ENCODE measurements around the gene NCOA1.
"Not testable (repeated sequence)": the region's sequence is repeated elsewhere in the genome, so short reads cannot be mapped to it uniquely, and the experiment has no call there.

The NCOA1 gene

GRCh38 chr2:24457696-24458386 is 33.2 kb upstream of the NCOA1 start:
- Histone ChIP-seq H3K9me3 (ENCODE audit: control insufficient read depth in 5 of 5, low read length in 5 of 5) (no peaks in the 10 kb centered on the region), H3K4me1 (ENCODE audit: control insufficient read depth in 5 of 5, insufficient read depth in 5 of 5, low read length in 5 of 5) (peaks cover 0 to 25% (median 15%) of the 10 kb centered on the region in 5 donors), H3K27me3 (ENCODE audit: control insufficient read depth in 5 of 5, insufficient read depth in 4 of 5, low read length in 5 of 5) (no peaks in the 10 kb centered on the region), H3K4me3 (ENCODE audit: low read depth in 1 of 5, low read length in 5 of 5) (no peak overlapping the region), H3K9ac (ENCODE audit: low read length in 5 of 5) (no peak overlapping the region), H3K27ac (ENCODE audit: low read depth, low read length) (no peak overlapping the region), H3K36me3 (ENCODE audit: control insufficient read depth in 5 of 5, insufficient read depth in 5 of 5, low read length in 5 of 5) (no peaks in the 10 kb centered on the region)

GRCh38 chr2:24459224-24460161 is 31.6 kb upstream of the NCOA1 start:
- H3K36me3 ChIP-seq (ENCODE audit: control insufficient read depth in 5 of 5, insufficient read depth in 5 of 5, low read length in 5 of 5), result no peaks in the 10 kb centered on the region
- H3K27me3 ChIP-seq (ENCODE audit: control insufficient read depth in 5 of 5, insufficient read depth in 4 of 5, low read length in 5 of 5), result no peaks in the 10 kb centered on the region
- H3K4me1 ChIP-seq (ENCODE audit: control insufficient read depth in 5 of 5, insufficient read depth in 5 of 5, low read length in 5 of 5), result peaks cover 0 to 11% (median 3%) of the 10 kb centered on the region in 5 donors
- no peak overlapping the region for H3K9ac ChIP-seq (ENCODE audit: low read length in 5 of 5)
- H3K27ac ChIP-seq (ENCODE audit: low read depth, low read length), result no peak overlapping the region
- no peaks in the 10 kb centered on the region for H3K9me3 ChIP-seq (ENCODE audit: control insufficient read depth in 5 of 5, low read length in 5 of 5)
- H3K4me3 ChIP-seq (ENCODE audit: low read depth in 1 of 5, low read length in 5 of 5), result no peak overlapping the region

- Histone ChIP-seq H3K27me3 (ENCODE audit: control insufficient read depth in 5 of 5, insufficient read depth in 4 of 5, low read length in 5 of 5) (no peaks in the 10 kb centered on the region), H3K27ac (ENCODE audit: low read depth, low read length) (no peak overlapping the region), H3K4me3 (ENCODE audit: low read depth in 1 of 5, low read length in 5 of 5) (no peak overlapping the region), H3K36me3 (ENCODE audit: control insufficient read depth in 5 of 5, insufficient read depth in 5 of 5, low read length in 5 of 5) (no peaks in the 10 kb centered on the region), H3K9me3 (ENCODE audit: control insufficient read depth in 5 of 5, low read length in 5 of 5) (no peaks in the 10 kb centered on the region), H3K9ac (ENCODE audit: low read length in 5 of 5) (no peak overlapping the region), H3K4me1 (ENCODE audit: control insufficient read depth in 5 of 5, insufficient read depth in 5 of 5, low read length in 5 of 5) (peaks cover 0 to 6% (median 0%) of the 10 kb centered on the region in 5 donors)
These were observed 29.4 kb upstream of the NCOA1 start for GRCh38 chr2:24461685-24462084.

GRCh38 chr2:24463271-24463670 is 27.8 kb upstream of the NCOA1 start:
- H3K4me1 ChIP-seq (ENCODE audit: control insufficient read depth in 5 of 5, insufficient read depth in 5 of 5, low read length in 5 of 5), result no peaks in the 10 kb centered on the region
- no peak overlapping the region for H3K4me3 ChIP-seq (ENCODE audit: low read depth in 1 of 5, low read length in 5 of 5)
- H3K36me3 ChIP-seq (ENCODE audit: control insufficient read depth in 5 of 5, insufficient read depth in 5 of 5, low read length in 5 of 5), result no peaks in the 10 kb centered on the region
- no peak overlapping the region for H3K27ac ChIP-seq (ENCODE audit: low read depth, low read length)
- no peaks in the 10 kb centered on the region for H3K9me3 ChIP-seq (ENCODE audit: control insufficient read depth in 5 of 5, low read length in 5 of 5)
- H3K9ac ChIP-seq (ENCODE audit: low read length in 5 of 5), result no peak overlapping the region
- no peaks in the 10 kb centered on the region for H3K27me3 ChIP-seq (ENCODE audit: control insufficient read depth in 5 of 5, insufficient read depth in 4 of 5, low read length in 5 of 5)

- Histone ChIP-seq H3K9me3 (ENCODE audit: control insufficient read depth in 5 of 5, low read length in 5 of 5) (no peaks in the 10 kb centered on the region), H3K9ac (ENCODE audit: low read length in 5 of 5) (no peak overlapping the region), H3K36me3 (ENCODE audit: control insufficient read depth in 5 of 5, insufficient read depth in 5 of 5, low read length in 5 of 5) (no peaks in the 10 kb centered on the region), H3K4me3 (ENCODE audit: low read depth in 1 of 5, low read length in 5 of 5) (no peak overlapping the region), H3K27me3 (ENCODE audit: control insufficient read depth in 5 of 5, insufficient read depth in 4 of 5, low read length in 5 of 5) (no peaks in the 10 kb centered on the region), H3K4me1 (ENCODE audit: control insufficient read depth in 5 of 5, insufficient read depth in 5 of 5, low read length in 5 of 5) (no peaks in the 10 kb centered on the region), H3K27ac (ENCODE audit: low read depth, low read length) (no peak overlapping the region)
These were observed 23.9 kb upstream of the NCOA1 start for GRCh38 chr2:24466871-24467870.

GRCh38 chr2:24468453-24468852 is 22.6 kb upstream of the NCOA1 start:
- not testable (repeated sequence) for H3K4me1 ChIP-seq (ENCODE audit: control insufficient read depth in 5 of 5, insufficient read depth in 5 of 5, low read length in 5 of 5); H3K36me3 ChIP-seq (ENCODE audit: control insufficient read depth in 5 of 5, insufficient read depth in 5 of 5, low read length in 5 of 5); H3K9ac ChIP-seq (ENCODE audit: low read length in 5 of 5); H3K9me3 ChIP-seq (ENCODE audit: control insufficient read depth in 5 of 5, low read length in 5 of 5); H3K4me3 ChIP-seq (ENCODE audit: low read depth in 1 of 5, low read length in 5 of 5); H3K27me3 ChIP-seq (ENCODE audit: control insufficient read depth in 5 of 5, insufficient read depth in 4 of 5, low read length in 5 of 5); H3K27ac ChIP-seq (ENCODE audit: low read depth, low read length)

- Histone ChIP-seq H3K4me3 (ENCODE audit: low read depth in 1 of 5, low read length in 5 of 5) (no peak overlapping the region), H3K9ac (ENCODE audit: low read length in 5 of 5) (no peak overlapping the region), H3K27ac (ENCODE audit: low read depth, low read length) (no peak overlapping the region), H3K27me3 (ENCODE audit: control insufficient read depth in 5 of 5, insufficient read depth in 4 of 5, low read length in 5 of 5) (no peaks in the 10 kb centered on the region), H3K4me1 (ENCODE audit: control insufficient read depth in 5 of 5, insufficient read depth in 5 of 5, low read length in 5 of 5) (no peaks in the 10 kb centered on the region), H3K9me3 (ENCODE audit: control insufficient read depth in 5 of 5, low read length in 5 of 5) (no peaks in the 10 kb centered on the region), H3K36me3 (ENCODE audit: control insufficient read depth in 5 of 5, insufficient read depth in 5 of 5, low read length in 5 of 5) (no peaks in the 10 kb centered on the region)
These were observed 21.9 kb upstream of the NCOA1 start for GRCh38 chr2:24469148-24469650.

- Histone ChIP-seq H3K9ac (ENCODE audit: low read length in 5 of 5) (no peak overlapping the region), H3K27ac (ENCODE audit: low read depth, low read length) (no peak overlapping the region), H3K9me3 (ENCODE audit: control insufficient read depth in 5 of 5, low read length in 5 of 5) (no peaks in the 10 kb centered on the region), H3K4me1 (ENCODE audit: control insufficient read depth in 5 of 5, insufficient read depth in 5 of 5, low read length in 5 of 5) (no peaks in the 10 kb centered on the region), H3K36me3 (ENCODE audit: control insufficient read depth in 5 of 5, insufficient read depth in 5 of 5, low read length in 5 of 5) (no peaks in the 10 kb centered on the region), H3K27me3 (ENCODE audit: control insufficient read depth in 5 of 5, insufficient read depth in 4 of 5, low read length in 5 of 5) (no peaks in the 10 kb centered on the region), H3K4me3 (ENCODE audit: low read depth in 1 of 5, low read length in 5 of 5) (no peak overlapping the region)
These were observed 19.4 kb upstream of the NCOA1 start for GRCh38 chr2:24471662-24472061.

GRCh38 chr2:24472416-24472815 is 18.6 kb upstream of the NCOA1 start:
- Histone ChIP-seq H3K9ac (ENCODE audit: low read length in 5 of 5) (no peak overlapping the region), H3K36me3 (ENCODE audit: control insufficient read depth in 5 of 5, insufficient read depth in 5 of 5, low read length in 5 of 5) (no peaks in the 10 kb centered on the region), H3K4me1 (ENCODE audit: control insufficient read depth in 5 of 5, insufficient read depth in 5 of 5, low read length in 5 of 5) (no peaks in the 10 kb centered on the region), H3K27ac (ENCODE audit: low read depth, low read length) (no peak overlapping the region), H3K4me3 (ENCODE audit: low read depth in 1 of 5, low read length in 5 of 5) (no peak overlapping the region), H3K9me3 (ENCODE audit: control insufficient read depth in 5 of 5, low read length in 5 of 5) (no peaks in the 10 kb centered on the region), H3K27me3 (ENCODE audit: control insufficient read depth in 5 of 5, insufficient read depth in 4 of 5, low read length in 5 of 5) (no peaks in the 10 kb centered on the region)
